Measurements from ENCODE around the gene PRKCA.

Gene PRKCA

GRCh38 chr17:66431910-66432309, 129.5 kb downstream of the PRKCA start:
- H3K79me2 ChIP-seq (ENCODE audit: insufficient read depth, low read depth), result no peaks in the 10 kb centered on the region
- H3K4me1 ChIP-seq (ENCODE audit: low read depth, poor library complexity, severe bottlenecking), result no peaks in the 10 kb centered on the region
- H3K36me3 ChIP-seq (ENCODE audit: insufficient read depth), result no peaks in the 10 kb centered on the region
- no peak overlapping the region for H3K4me2 ChIP-seq
- H3K4me3 ChIP-seq (IDR thresholded peaks at IDR 0.05; ENCODE audit: insufficient read depth, low read depth, low read length), result no peak overlapping the region
- no peak overlapping the region for H3K27ac ChIP-seq
- H3K27me3 ChIP-seq (ENCODE audit: insufficient read depth, low read depth), result no peaks in the 10 kb centered on the region
- no peak overlapping the region for H2AFZ ChIP-seq (ENCODE audit: low read depth)
- no peak overlapping the region for H3K9ac ChIP-seq
- TF ChIP-seq, protein P1, sequence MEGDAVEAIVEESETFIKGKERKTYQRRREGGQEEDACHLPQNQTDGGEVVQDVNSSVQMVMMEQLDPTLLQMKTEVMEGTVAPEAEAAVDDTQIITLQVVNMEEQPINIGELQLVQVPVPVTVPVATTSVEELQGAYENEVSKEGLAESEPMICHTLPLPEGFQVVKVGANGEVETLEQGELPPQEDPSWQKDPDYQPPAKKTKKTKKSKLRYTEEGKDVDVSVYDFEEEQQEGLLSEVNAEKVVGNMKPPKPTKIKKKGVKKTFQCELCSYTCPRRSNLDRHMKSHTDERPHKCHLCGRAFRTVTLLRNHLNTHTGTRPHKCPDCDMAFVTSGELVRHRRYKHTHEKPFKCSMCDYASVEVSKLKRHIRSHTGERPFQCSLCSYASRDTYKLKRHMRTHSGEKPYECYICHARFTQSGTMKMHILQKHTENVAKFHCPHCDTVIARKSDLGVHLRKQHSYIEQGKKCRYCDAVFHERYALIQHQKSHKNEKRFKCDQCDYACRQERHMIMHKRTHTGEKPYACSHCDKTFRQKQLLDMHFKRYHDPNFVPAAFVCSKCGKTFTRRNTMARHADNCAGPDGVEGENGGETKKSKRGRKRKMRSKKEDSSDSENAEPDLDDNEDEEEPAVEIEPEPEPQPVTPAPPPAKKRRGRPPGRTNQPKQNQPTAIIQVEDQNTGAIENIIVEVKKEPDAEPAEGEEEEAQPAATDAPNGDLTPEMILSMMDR (conservative IDR thresholded peaks at IDR 0.05; ENCODE audit: low read depth, low read length), result no peak
- H4K20me1 ChIP-seq (ENCODE audit: insufficient read depth), result no peaks in the 10 kb centered on the region

DNA sequence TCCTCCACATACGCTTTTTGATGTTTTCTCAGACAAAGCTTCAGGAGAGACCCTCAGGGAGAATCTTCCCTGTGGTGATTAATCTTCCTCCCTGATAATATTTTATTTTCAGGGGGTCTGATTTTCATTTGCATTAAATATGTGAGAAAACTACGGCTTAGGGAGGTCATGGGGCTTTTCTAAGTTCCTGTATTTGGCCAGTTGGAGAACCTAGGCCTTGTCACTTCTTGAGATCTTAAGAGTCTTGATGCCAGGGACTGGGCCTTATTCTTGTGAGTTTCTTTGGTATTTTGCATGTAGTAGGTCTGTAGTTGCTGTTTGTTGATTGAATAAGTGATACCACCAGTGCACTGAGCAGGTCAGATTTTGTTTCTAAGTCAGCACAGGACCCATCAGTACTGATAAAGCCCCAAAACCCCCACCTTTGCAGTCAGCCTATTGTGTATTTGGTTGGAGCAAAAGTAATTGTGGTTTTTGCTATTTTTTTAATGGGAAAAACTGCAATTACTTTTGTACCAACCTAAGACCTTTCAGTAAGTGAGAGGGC, 130.1 kb downstream of the PRKCA start:
- H3K4me1 ChIP-seq (ENCODE audit: low read depth, poor library complexity, severe bottlenecking), result no peaks in the 10 kb centered on the region
- H4K20me1 ChIP-seq (ENCODE audit: insufficient read depth), result no peaks in the 10 kb centered on the region
- H3K4me3 ChIP-seq (IDR thresholded peaks at IDR 0.05; ENCODE audit: insufficient read depth, low read depth, low read length), result no peak overlapping the region
- H3K4me2 ChIP-seq, result no peak overlapping the region
- TF ChIP-seq, protein P1 (conservative IDR thresholded peaks at IDR 0.05; ENCODE audit: low read depth, low read length), result no peak
- H3K9ac ChIP-seq, result no peak overlapping the region
- H3K27ac ChIP-seq, result no peak overlapping the region
- H3K36me3 ChIP-seq (ENCODE audit: insufficient read depth), result no peaks in the 10 kb centered on the region
- H2AFZ ChIP-seq (ENCODE audit: low read depth), result no peak overlapping the region
- no peaks in the 10 kb centered on the region for H3K27me3 ChIP-seq (ENCODE audit: insufficient read depth, low read depth)
- H3K79me2 ChIP-seq (ENCODE audit: insufficient read depth, low read depth), result no peaks in the 10 kb centered on the region

- Histone ChIP-seq H4K20me1 (ENCODE audit: insufficient read depth) (no peaks in the 10 kb centered on the region), H3K4me3 (IDR thresholded peaks at IDR 0.05; ENCODE audit: insufficient read depth, low read depth, low read length) (no peak overlapping the region), H3K4me1 (ENCODE audit: low read depth, poor library complexity, severe bottlenecking) (no peaks in the 10 kb centered on the region), H3K27me3 (ENCODE audit: insufficient read depth, low read depth) (no peaks in the 10 kb centered on the region), H3K9ac (no peak overlapping the region), H3K4me2 (no peak overlapping the region), H3K36me3 (ENCODE audit: insufficient read depth) (no peaks in the 10 kb centered on the region), H2AFZ (ENCODE audit: low read depth) (no peak overlapping the region), H3K79me2 (ENCODE audit: insufficient read depth, low read depth) (no peaks in the 10 kb centered on the region), H3K27ac (no peak overlapping the region)
- TF ChIP-seq, protein P1 (conservative IDR thresholded peaks at IDR 0.05; ENCODE audit: low read depth, low read length), result no peak
Measured at GRCh38 chr17:66432996-66433551, 130.7 kb downstream of the PRKCA start.

GRCh38 chr17:66435182-66435581, 132.8 kb downstream of the PRKCA start:
- Histone ChIP-seq H3K4me1 (ENCODE audit: low read depth, poor library complexity, severe bottlenecking) (no peaks in the 10 kb centered on the region), H3K79me2 (ENCODE audit: insufficient read depth, low read depth) (no peaks in the 10 kb centered on the region)
- TF ChIP-seq, protein P1 (conservative IDR thresholded peaks at IDR 0.05; ENCODE audit: low read depth, low read length), result no peak

More at GRCh38 chr17:66435182-66435581, 132.8 kb downstream of the PRKCA start:
- no peaks in the 10 kb centered on the region for H3K36me3 ChIP-seq (ENCODE audit: insufficient read depth)
- no peaks in the 10 kb centered on the region for H4K20me1 ChIP-seq (ENCODE audit: insufficient read depth)
- no peak overlapping the region for H3K4me2 ChIP-seq
- no peak overlapping the region for H3K9ac ChIP-seq
- no peaks in the 10 kb centered on the region for H3K27me3 ChIP-seq (ENCODE audit: insufficient read depth, low read depth)
- H2AFZ ChIP-seq (ENCODE audit: low read depth), result no peak overlapping the region
- no peak overlapping the region for H3K4me3 ChIP-seq (IDR thresholded peaks at IDR 0.05; ENCODE audit: insufficient read depth, low read depth, low read length)
- H3K27ac ChIP-seq, result no peak overlapping the region
